ENCODE results near the gene BCL3. TPM values are rescaled to one million over a fixed set of nuclear protein-coding genes. Genes with fewer than 3 reads are reported as not detected.

Gene BCL3
- total RNA-seq, 1 experiment from 2014 or later = 37.9 TPM

DNA sequence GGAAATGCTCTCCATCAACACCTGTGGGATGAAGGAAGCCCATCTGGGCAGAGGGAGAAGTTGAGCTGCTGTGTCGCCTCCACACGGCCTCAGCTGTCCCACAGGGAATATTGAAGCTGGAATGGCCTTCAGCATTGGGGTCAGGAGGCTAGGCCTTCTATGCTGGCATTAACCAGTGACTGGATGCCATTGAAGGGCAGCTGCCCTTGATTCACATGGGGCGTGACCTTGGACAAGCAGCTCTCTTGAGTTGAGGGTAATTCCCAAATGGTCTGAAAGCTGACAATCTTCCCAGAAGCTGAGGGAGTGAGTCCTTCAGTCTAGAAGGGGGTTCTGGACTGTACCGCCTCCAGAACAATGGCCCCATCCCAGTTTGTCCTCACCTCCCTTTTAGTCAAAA, 6.7 kb downstream of the BCL3 start:
- H4K20me1 ChIP-seq (ENCODE audit: insufficient read depth) = no peaks in the 10 kb centered on the region
- H3K4me2 ChIP-seq (ENCODE audit: low read length) = peak overlapping the region; percentile 98
- DNase-seq (ENCODE audit: low read depth, low spot score) = no peak
- peaks cover 7 to 12% of the 10 kb centered on the region in 2 experiments; a peak in 3 of 4 replicates for H3K36me3 ChIP-seq (ENCODE audit: control insufficient read depth in 1 of 2, insufficient read depth in 2 of 2, low read length in 2 of 2)
- TF ChIP-seq POLR2A (IDR thresholded peaks at IDR 0.05; ENCODE audit: borderline replicate concordance, extremely low read depth, insufficient read depth, insufficient read length) = no peak
- TF ChIP-seq ELF1 (IDR thresholded peaks at IDR 0.05; ENCODE audit: borderline replicate concordance, low read depth) = no peak
- TF ChIP-seq TCF7L2 (IDR thresholded peaks at IDR 0.05; ENCODE audit: borderline replicate concordance, extremely low read depth, insufficient read depth, insufficient read length) = no peak
- no peak for TF ChIP-seq EZH2phosphoT487 (IDR thresholded peaks at IDR 0.05; ENCODE audit: borderline replicate concordance)
- TF ChIP-seq CEBPB (IDR thresholded peaks at IDR 0.05; ENCODE audit: low read depth) = no peak
- TF ChIP-seq POLR2AphosphoS5 (IDR thresholded peaks at IDR 0.05; ENCODE audit: low read depth, low read length) = no peak
- TF ChIP-seq SP1 (IDR thresholded peaks at IDR 0.05; ENCODE audit: low read depth) = no peak
- TF ChIP-seq SRF (IDR thresholded peaks at IDR 0.05; ENCODE audit: low read depth) = no peak
- H3K27me3 ChIP-seq (ENCODE audit: insufficient read depth, low read length) = no peaks in the 10 kb centered on the region
- CTCF ChIA-PET = interaction anchor here (0.9 to 3.2 kb wide), 2 partner anchors 16 to 31 kb away, joined by 3 to 20 read pairs; no protein-coding TSS in a partner anchor
- no peaks in the 10 kb centered on the region for H3K9me3 ChIP-seq (ENCODE audit: control insufficient read depth in 1 of 2, insufficient read depth in 1 of 2, low read depth in 1 of 2, low read length in 2 of 2)
- peaks cover 15% of the 10 kb centered on the region; the same call in 1 of the 2 replicates for H3K79me2 ChIP-seq (ENCODE audit: insufficient read depth, low read length)
- intact Hi-C loops (cut with micrococcal nuclease) = no loop called here
- peak overlapping the region; percentile 95 for H3K27ac ChIP-seq (ENCODE audit: low read depth, low read length)
- ATAC-seq = no peak
- H3K9ac ChIP-seq (ENCODE audit: low read length) = peak overlapping the region; percentile 82
- POLR2A ChIA-PET = interaction anchor here (0.9 kb wide), 1 partner anchor 13 kb away, joined by 3 read pairs; no protein-coding TSS in a partner anchor
- no peak overlapping the region for H2AFZ ChIP-seq (ENCODE audit: low read depth, low read length, poor library complexity, severe bottlenecking)
- no TSS peak for BruUV-seq (replicated peaks)
- H3K4me3 ChIP-seq (replicated peaks in 1 of 2; ENCODE audit: low read depth in 1 of 2, low read length in 2 of 2) = peak overlapping the region in 1 of 2 experiments; percentile 70; a peak in 2 of 4 replicates
- peaks cover 25 to 55% of the 10 kb centered on the region in 2 experiments for H3K4me1 ChIP-seq (ENCODE audit: control insufficient read depth in 1 of 2, insufficient read depth in 2 of 2, low read length in 2 of 2)
- H3K9me2 ChIP-seq (ENCODE audit: insufficient read depth) = no peaks in the 10 kb centered on the region
- RAD21 ChIA-PET (ENCODE audit: low non-redundant PET in 1 of 2, low total read pairs in 2 of 2, uncharacterized antibody in 2 of 2, unreplicated experiment in 2 of 2) = no interaction called here

DNA sequence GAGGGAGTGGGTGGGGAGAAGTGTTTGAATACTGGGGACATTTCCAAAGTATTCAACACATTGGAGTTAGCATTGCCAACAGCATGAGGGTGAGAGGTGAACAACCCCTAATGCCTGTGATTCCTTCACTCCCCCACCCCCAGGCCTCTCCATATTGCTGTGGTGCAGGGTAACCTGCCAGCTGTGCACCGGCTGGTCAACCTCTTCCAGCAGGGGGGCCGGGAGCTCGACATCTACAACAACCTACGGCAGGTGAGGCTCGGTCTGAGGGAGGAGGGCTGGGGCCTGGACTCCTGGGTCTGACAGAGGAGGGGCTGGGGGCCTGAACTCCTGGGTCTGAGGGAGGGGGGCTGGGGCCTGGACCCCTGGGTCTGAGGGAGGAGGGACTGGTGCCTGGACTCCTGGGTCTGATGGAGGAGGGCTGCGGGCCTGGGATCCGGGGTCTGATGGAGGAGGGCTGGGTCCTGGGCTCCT, 7.6 kb downstream of the BCL3 start:
- POLR2A ChIA-PET = no interaction called here
- intact Hi-C loops (cut with micrococcal nuclease) = no loop called here
- ATAC-seq = no peak
- no peak overlapping the region for H3K4me3 ChIP-seq (replicated peaks in 1 of 2; ENCODE audit: low read depth in 1 of 2, low read length in 2 of 2)
- H3K4me1 ChIP-seq (ENCODE audit: control insufficient read depth in 1 of 2, insufficient read depth in 2 of 2, low read length in 2 of 2) = peaks cover 25 to 53% of the 10 kb centered on the region in 2 experiments
- no peaks in the 10 kb centered on the region for H3K9me3 ChIP-seq (ENCODE audit: control insufficient read depth in 1 of 2, insufficient read depth in 1 of 2, low read depth in 1 of 2, low read length in 2 of 2)
- H3K4me2 ChIP-seq (ENCODE audit: low read length) = no peak overlapping the region
- H3K36me3 ChIP-seq (ENCODE audit: control insufficient read depth in 1 of 2, insufficient read depth in 2 of 2, low read length in 2 of 2) = peaks cover 6 to 12% of the 10 kb centered on the region in 2 experiments; a peak in 3 of 4 replicates
- H3K9me2 ChIP-seq (ENCODE audit: insufficient read depth) = no peaks in the 10 kb centered on the region
- H3K27ac ChIP-seq (ENCODE audit: low read depth, low read length) = peak overlapping the region; percentile 30; the same call in 1 of the 2 replicates
- CTCF ChIA-PET = interaction anchor here (0.9 kb wide), 1 partner anchor 32 kb away, joined by 3 read pairs; no protein-coding TSS in a partner anchor
- no peaks in the 10 kb centered on the region for H3K27me3 ChIP-seq (ENCODE audit: insufficient read depth, low read length)
- no peak overlapping the region for H3K9ac ChIP-seq (ENCODE audit: low read length)
- peaks cover 12% of the 10 kb centered on the region; the same call in 1 of the 2 replicates for H3K79me2 ChIP-seq (ENCODE audit: insufficient read depth, low read length)
- BruUV-seq (replicated peaks) = no TSS peak
- H2AFZ ChIP-seq (ENCODE audit: low read depth, low read length, poor library complexity, severe bottlenecking) = no peak overlapping the region
- no peaks in the 10 kb centered on the region for H4K20me1 ChIP-seq (ENCODE audit: insufficient read depth)
- RAD21 ChIA-PET (ENCODE audit: low non-redundant PET in 1 of 2, low total read pairs in 2 of 2, uncharacterized antibody in 2 of 2, unreplicated experiment in 2 of 2) = interaction anchor here in 1 of 2 experiments (0.7 kb wide), 1 partner anchor 32 kb away, joined by 4 read pairs; no protein-coding TSS in a partner anchor
- no peak for DNase-seq (ENCODE audit: low read depth, low spot score)
- TF ChIP-seq EZH2 (IDR thresholded peaks at IDR 0.05) (no peak), FOSL1 (IDR thresholded peaks at IDR 0.05; ENCODE audit: low read depth) (no peak), SIN3A (IDR thresholded peaks at IDR 0.05; ENCODE audit: low read depth) (no peak), CEBPB (IDR thresholded peaks at IDR 0.05; ENCODE audit: low read depth) (no peak), SP1 (IDR thresholded peaks at IDR 0.05; ENCODE audit: low read depth) (no peak), POLR2AphosphoS5 (IDR thresholded peaks at IDR 0.05; ENCODE audit: low read depth, low read length) (no peak), EZH2phosphoT487 (IDR thresholded peaks at IDR 0.05; ENCODE audit: borderline replicate concordance) (no peak), YY1 (IDR thresholded peaks at IDR 0.05; ENCODE audit: extremely low read depth, insufficient replicate concordance, low read depth, low read length) (no peak)
- TF ChIP-seq, protein P1, sequence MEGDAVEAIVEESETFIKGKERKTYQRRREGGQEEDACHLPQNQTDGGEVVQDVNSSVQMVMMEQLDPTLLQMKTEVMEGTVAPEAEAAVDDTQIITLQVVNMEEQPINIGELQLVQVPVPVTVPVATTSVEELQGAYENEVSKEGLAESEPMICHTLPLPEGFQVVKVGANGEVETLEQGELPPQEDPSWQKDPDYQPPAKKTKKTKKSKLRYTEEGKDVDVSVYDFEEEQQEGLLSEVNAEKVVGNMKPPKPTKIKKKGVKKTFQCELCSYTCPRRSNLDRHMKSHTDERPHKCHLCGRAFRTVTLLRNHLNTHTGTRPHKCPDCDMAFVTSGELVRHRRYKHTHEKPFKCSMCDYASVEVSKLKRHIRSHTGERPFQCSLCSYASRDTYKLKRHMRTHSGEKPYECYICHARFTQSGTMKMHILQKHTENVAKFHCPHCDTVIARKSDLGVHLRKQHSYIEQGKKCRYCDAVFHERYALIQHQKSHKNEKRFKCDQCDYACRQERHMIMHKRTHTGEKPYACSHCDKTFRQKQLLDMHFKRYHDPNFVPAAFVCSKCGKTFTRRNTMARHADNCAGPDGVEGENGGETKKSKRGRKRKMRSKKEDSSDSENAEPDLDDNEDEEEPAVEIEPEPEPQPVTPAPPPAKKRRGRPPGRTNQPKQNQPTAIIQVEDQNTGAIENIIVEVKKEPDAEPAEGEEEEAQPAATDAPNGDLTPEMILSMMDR (IDR thresholded peaks at IDR 0.05 in 2 of 3, conservative IDR thresholded peaks at IDR 0.05 in 1 of 3; ENCODE audit: borderline replicate concordance in 1 of 3, insufficient read depth in 1 of 3, low read depth in 2 of 3, low read length in 2 of 3) = no peak
- TF ChIP-seq, protein P2, sequence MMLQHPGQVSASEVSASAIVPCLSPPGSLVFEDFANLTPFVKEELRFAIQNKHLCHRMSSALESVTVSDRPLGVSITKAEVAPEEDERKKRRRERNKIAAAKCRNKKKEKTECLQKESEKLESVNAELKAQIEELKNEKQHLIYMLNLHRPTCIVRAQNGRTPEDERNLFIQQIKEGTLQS (IDR thresholded peaks at IDR 0.05) = no peak
- TF ChIP-seq, protein P3, sequence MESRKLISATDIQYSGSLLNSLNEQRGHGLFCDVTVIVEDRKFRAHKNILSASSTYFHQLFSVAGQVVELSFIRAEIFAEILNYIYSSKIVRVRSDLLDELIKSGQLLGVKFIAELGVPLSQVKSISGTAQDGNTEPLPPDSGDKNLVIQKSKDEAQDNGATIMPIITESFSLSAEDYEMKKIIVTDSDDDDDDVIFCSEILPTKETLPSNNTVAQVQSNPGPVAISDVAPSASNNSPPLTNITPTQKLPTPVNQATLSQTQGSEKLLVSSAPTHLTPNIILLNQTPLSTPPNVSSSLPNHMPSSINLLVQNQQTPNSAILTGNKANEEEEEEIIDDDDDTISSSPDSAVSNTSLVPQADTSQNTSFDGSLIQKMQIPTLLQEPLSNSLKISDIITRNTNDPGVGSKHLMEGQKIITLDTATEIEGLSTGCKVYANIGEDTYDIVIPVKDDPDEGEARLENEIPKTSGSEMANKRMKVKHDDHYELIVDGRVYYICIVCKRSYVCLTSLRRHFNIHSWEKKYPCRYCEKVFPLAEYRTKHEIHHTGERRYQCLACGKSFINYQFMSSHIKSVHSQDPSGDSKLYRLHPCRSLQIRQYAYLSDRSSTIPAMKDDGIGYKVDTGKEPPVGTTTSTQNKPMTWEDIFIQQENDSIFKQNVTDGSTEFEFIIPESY (IDR thresholded peaks at IDR 0.05; ENCODE audit: extremely low read depth, insufficient replicate concordance, low read length) = no peak
